ENCODE data around the gene MYH9.

The MYH9 gene

DNA sequence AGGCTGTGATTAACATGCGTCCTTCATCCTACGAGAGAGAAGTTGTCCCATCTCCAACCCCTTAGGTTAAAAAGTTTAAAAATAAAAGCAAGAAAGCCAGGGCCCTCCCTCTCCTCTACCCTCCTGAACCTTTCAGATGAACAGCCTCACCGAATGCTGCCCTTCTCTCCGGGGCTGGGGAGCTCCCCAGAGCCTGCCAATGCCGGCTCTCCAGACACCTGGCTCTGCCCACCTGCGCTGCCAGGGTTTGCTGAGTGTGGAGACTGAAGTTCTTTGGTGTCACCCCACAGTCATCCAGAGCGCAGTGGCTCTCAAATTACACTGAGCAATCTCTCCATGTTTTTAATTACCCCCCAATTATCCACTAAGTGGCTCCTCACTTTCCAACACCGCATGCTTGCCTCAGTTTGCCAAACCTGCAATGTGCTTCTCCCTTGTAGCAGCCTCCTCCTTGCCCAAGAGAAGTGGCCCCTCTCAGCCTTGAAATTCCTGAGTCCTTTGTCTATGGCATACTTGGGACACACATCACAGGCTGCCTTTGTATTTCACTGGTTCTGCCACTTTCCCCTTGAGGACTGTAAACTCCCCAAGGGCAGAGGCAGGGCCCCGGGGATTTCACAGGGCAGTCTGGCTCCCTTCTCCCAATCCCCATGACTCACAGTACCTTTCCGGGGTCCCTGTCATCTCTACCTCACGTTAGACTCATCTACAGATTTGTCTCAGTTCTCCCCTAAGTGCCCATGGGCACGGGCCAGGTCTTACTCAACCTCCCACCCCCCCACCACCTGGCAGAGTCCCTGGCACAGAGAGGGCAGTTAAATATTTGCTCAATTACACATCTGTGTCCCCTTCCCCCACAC, 2.0 kb downstream of the MYH9 start:
- DNase-seq, result peak; percentile 60

DNA sequence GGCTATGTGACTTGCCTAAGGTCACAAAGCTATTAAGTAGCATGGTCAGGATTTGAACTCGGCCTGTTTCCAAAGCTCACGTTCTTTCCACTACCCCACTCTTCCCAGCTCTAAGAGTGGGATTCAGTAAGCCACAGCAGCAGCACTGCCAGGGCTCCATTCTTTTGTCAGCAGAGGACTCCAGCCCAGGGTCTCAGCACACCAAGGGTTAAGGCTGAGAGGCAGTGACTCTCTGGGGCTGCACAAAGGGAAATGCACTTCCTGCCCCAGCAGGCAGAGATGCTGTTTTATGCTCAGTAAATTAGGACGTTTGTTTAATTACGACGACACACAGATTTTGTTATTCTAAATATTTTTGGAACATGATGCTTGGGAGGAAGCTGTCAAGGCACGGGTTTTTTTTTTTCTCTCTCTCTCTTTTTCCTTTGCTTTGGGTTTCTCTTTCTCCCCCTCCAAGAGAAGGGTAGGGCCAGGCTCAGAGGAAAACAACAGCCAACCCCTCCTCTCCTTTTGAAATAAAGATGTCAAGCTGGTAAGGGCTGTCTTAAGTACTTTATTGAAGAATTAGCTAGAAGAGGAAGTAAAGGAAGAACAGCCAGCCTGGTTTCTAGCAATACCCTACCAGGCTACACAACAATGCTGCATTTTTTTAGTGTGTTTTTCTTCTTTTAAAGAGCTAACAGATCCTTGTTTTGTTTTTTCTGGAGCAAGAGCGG, 2.8 kb downstream of the MYH9 start:
- peak; percentile 46 for DNase-seq

GRCh38 chr22:36383110-36383581, 4.6 kb downstream of the MYH9 start:
- DNase-seq, result no peak

DNA sequence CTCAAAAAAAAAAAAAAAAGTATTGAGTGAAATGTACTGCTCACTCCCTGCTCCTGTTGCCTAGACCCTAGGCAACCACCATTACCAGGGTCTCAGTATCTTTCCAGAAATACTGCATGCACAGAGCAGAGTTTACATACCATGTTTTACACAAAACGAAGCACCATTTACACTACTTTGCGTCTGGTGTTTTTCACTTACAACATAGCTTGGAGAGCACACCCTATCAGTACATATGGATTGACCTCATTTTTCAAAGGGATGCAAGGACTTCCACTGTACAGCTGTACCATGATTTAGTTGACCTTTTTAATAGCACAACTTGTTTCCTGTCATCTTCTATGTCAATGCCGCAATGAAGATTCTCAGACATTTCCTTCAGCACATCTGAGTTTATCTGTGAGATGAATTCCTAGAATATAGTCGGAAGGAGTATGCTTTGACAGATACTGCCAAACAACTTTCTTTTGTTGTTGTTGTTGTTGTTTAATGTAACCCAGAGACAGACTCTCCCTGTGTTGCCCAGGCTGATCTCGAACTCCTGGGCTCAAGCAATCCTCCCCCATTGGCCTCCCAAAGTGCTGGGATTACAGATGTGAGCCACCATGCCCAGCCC, 6.1 kb downstream of the MYH9 start:
- DNase-seq, result no peak

- DNase-seq, result no peak
These were observed 8.0 kb downstream of the MYH9 start for GRCh38 chr22:36379593-36380361.

DNA sequence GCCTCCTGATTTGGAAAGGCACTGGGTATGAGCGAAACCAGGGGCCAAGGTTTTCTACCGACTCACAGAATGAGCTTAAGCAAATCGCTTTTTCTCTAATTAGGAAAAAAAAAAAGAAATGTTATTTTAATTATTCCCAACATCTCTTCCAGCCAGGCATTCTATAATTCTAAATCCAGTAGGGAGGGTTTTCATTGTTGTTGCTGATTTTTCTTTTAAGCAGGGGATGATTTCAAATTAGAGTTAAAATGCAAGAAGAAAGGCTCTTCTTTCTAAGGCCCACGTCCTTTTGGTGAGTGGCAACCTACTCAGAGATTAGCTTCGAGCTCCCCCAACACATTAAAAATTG, 8.9 kb downstream of the MYH9 start:
- no peak for DNase-seq

DNA sequence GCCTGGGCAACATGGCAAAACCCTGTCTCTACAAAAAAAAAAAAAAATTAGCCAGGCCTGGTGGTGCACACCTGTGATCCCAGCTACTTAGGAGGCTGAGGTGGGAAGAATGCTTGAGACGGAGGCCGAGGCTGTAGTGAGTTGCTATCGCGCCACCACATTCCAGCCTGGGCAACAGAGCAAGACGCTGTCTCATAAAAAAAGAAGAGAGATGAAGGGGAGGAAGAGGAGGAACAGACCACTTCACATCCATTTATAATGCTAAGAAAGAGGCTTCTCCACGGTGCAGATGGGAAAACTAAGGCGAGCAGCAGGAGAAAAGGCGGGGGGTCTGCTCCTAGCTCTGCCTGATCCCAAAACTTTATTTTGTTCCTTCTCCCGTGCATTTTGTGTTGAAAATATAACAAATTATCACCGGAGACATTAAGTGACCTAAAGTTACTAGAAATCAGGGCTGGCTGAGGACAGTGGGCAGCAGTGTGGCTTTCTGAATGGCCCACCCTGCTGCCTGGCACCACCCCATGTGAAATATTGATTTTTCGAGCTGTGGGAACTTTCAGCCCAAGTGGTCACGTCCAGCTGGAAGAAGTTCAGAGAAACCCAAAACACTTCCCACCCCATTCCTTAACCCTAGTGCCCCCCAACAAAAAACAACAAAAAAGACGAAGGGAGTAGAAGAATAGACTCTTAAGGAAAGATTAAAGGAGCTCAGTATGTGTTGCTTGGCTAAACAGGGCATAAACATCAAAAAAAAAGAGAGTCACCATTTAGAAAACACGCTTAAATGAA, 9.5 kb downstream of the MYH9 start:
- no peak for DNase-seq

DNA sequence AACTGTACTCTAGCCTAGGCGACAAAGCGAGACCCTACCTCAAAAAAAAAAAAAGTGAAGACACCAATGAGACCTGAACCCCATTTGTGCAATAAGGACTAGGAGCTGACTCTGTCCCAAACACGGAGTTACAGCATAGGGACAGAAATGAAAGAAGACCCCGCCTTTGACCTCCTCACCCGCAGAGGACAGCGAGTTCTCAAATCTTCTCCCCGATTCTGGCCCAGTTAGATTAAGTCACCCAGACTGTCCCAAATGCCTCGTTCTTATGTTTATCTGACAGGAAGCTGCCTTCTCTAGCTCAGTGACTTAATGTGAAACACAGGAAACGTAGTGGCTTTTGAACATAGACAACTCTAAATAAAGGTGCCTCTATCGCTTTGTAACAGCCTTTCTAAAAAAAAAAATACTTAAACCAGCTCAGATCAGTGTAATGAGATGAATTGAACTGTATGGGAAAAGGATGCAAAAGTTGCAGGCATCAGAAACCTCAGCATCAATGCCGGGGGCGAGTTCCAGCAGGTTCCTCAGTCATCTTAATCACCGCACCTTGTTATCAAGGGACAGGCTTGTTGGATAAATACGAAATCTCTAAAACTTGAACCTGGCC, 10.6 kb downstream of the MYH9 start:
- DNase-seq, result no peak

DNA sequence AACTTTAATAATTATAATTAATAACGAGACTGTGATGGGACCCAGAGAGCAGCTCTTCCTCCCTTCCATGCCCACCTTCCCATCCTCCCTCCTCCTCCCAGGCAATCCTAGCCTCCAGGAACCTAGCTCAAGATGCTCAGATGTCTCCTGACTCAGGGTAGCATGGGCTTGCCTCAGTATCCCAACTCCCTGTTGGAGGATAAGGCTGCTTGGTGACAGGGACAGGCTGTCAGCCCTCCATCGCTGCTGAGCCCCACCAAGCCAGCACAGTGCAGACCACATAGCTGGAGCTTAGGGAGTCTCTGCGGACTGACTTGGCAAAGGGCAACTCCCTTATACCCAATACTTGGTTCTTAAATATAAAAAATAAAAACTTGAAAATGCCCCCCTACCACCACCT, 11.5 kb downstream of the MYH9 start:
- no peak for DNase-seq

DNA sequence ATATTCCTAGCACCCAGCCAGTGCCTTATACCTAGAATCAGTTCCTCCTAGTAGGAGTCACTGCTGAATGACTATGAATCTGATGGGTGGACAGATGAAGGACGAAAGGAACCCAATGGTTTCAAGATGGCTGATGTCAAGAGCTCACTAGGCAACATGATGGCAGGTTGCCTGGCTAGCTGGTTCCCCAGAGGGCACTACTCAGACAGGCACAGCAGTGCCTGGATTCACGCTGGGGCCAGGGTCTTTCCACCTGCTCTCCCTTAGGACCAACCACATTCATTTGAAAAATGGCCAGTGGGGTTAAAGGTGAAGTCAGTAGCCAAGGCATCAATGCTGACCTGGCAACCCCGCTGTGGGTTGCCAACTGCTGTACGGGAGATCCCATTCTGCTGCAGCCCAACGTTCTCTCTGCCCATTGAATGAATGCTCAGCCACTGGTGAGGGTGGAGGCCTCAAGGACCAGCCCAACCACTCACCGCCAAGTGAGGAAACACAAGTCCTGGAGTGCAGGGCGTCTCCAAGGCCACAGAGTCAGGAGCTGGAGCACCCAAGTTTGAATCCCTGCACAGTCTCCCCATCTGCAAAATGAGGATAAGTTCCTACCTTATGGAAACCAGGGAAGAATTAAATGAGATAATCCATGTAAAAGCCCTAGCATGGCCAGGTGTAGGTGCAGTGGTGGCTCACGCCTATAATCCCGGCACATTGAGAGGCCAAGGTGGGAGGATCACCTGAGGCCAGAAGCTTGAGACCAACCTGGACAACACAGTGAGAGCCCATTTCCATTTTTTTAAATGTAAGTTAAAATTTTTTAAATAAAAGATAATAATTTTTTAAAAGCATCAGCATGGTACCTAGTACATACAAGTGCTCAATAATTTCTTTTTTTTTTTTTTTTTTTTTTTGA, 12.4 kb downstream of the MYH9 start:
- DNase-seq, result no peak

DNA sequence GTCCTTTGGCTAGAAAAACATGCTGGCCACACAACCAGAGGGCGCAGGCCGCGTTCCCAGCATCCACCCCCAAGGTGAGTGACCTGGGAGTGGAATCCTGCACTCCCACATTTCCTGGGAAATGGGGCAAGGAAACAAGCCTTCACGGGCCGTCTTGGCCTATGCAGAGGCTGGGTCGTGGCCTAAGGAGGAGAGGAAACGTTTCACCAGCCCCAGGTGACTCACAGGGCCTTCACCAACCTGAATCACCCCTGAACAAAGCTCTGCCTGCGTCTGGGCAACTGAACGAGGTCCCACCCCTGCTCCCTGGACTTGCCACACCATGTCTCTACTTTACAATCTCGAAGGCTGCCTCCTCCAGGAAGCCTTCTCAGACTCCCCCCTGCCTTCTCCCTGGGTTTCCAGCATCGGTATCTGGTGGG, 13.2 kb downstream of the MYH9 start:
- peak; percentile 59 for DNase-seq

- DNase-seq, result no peak
These were observed 14.5 kb downstream of the MYH9 start for GRCh38 chr22:36373258-36373579.

GRCh38 chr22:36371920-36372319, 15.8 kb downstream of the MYH9 start:
- no peak for DNase-seq

- DNase-seq, result no peak
These were observed 17.6 kb downstream of the MYH9 start for GRCh38 chr22:36369922-36370791.

DNA sequence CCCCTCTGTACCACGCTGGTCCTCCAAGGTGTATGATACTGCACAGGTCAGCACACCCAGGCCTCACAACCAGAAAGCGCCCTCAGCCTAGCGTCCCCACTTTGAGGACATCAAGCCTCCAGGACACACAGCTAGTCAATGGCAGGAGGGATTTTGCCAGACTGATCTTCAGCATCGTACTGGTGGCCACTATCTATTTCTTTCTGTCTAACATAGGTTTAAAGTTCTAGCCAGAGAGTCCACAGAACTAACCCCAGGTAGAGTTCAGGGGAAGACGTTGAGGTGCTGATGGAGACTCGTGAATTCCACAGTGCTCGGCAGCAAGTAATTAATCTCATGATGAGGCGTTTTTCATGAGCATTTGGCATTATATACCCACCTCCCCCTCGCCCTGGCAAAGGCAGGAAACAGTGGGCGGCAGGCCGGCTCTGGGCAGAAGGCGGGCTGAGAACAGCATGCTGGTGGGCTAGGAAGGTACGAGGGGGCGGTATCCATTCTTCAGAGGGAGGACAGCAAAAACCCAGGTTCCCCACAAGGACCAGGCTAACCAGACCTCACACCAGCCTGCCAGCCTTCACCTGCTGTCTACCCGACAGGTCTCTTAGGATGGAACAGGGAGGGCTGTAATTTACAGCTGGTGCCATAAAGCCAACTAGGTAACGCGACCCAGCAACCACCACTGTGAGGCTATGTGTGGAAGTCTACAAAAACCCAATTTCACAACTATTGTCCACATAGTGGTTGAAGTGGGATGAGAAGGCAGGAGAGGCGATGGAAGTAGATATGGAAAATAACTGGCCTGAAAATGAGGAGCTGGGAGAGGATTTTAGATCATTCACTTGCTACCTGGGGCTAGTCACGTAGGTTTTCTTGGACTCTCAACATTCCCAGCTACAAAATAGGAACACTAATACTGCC, 18.5 kb downstream of the MYH9 start:
- peak; percentile 52 for DNase-seq

DNA sequence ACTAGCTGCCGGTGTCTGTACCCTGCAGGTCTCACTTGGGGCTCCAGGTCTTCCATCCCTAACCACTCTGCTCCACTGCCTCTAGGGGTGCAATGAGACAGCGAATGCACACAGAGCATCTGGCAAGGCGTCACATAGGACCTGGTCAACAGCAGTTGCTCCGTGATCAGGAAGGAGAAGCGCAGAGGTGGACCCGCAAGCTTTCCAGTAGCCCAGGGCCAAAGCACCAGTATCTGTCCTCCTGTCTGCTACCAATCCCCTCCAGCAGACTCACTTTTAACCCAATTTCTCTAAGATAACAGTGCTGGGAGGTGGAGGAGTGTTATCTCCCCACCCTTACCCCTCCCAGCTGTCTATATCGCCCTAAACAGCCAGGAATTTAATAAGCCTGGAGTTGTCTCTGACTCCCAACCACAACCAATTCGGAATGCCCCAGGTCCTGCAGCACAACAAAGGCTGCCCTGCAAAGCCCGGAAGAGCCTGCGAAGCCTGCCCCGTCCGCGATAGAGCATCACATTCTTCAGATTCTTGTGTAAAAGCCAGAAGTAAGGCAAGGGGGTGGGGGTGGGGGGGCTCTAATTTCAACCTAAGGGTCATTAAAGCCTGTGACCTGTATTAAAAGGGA, 19.3 kb downstream of the MYH9 start:
- DNase-seq, result no peak

DNA sequence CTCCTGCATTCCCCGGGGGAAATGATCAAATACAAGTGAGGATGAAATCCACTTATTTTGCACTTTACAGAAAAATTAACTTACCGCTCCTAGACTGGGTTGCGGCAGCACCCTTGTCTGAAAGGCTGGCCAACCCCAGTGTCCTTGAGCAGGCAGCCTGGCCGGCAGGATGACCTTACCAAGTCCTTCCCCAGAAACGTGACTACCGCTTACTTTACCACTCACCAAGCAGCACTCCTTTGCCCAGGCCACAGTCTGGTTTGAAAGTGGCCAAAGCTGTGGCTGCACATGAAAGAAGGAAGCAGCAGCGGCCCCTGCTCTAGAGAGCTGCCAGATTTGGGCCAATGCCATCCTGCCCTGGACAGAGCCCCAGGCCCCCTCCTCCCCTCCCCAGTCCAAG, 20.3 kb downstream of the MYH9 start:
- no peak for DNase-seq

GRCh38 chr22:36367066-36367465, 20.7 kb downstream of the MYH9 start:
- DNase-seq, result no peak

Measured in activated naive CD4-positive, alpha-beta T cell treated with anti-CD3 and anti-CD28 coated beads, Interleukin-2, amount 50 U/mL, for 16 hours (primary cell).